Glutamatergic neuron (in vitro differentiated cells): ENCODE data around the gene MAPK4. TPM values are rescaled to one million over a fixed set of nuclear protein-coding genes. Genes with fewer than 3 reads are reported as not detected.
A peak's percentile ranks its signal among the peaks of the same experiment; 100 is the strongest.
"Not testable (repeated sequence)": the region's sequence is repeated elsewhere in the genome, so short reads cannot be mapped to it uniquely, and the experiment has no call there.

Source experiments
- DNase-seq: peaks from one replicate; pipeline ENCODE4 v3.0.0; 2022
- H3K27ac Mint-ChIP-seq: one replicate; pipeline ENCODE4 v1.8.0; 2020; ENCODE audit warnings: mild to moderate bottlenecking, mixed read lengths, inconsistent platforms; ENCODE audit not compliant: unreplicated experiment
- H3K27me3 Mint-ChIP-seq: one replicate; pipeline ENCODE4 v1.8.0; 2020; ENCODE audit warnings: mild to moderate bottlenecking, moderate library complexity, mixed read lengths, inconsistent platforms; ENCODE audit not compliant: unreplicated experiment
- H3K36me3 Mint-ChIP-seq: one replicate; pipeline ENCODE4 v1.8.0; 2020; ENCODE audit warnings: mild to moderate bottlenecking, mixed read lengths, inconsistent platforms; ENCODE audit not compliant: unreplicated experiment
- H3K4me1 Mint-ChIP-seq: one replicate; pipeline ENCODE4 v1.8.0; 2020; ENCODE audit warnings: mild to moderate bottlenecking, low read depth, mixed read lengths, inconsistent platforms; ENCODE audit not compliant: unreplicated experiment
- H3K4me3 Mint-ChIP-seq: one replicate; pipeline ENCODE4 v1.8.0; 2020; ENCODE audit warnings: mild to moderate bottlenecking, mixed read lengths, inconsistent platforms; ENCODE audit not compliant: unreplicated experiment
- H3K9me3 Mint-ChIP-seq: one replicate; pipeline ENCODE4 v1.8.0; 2020; ENCODE audit warnings: mild to moderate bottlenecking, moderate library complexity, mixed read lengths, inconsistent platforms; ENCODE audit not compliant: unreplicated experiment
- CTCF ChIP-seq: fragments of 200-600 bp; sonication (generic); IDR thresholded peaks from one replicate; pipeline ENCODE4 v1.5.0; 2021; ENCODE audit not compliant: partially characterized antibody, unreplicated experiment
- long read RNA-seq: library from polyadenylated mRNA; unstranded; transcript quantifications from one replicate; pipeline ENCODE4 v2.0.0, GENCODE V29; 2020; ENCODE audit not compliant: unreplicated experiment
- total RNA-seq: library from RNA; stranded (reverse); fragmentation: NEBNext Ultra II Directional; extraction: Animal tissue kit (Norgen Biotek cat#: 25700); gene quantifications from one replicate; pipeline ENCODE4 v1.2.1, GENCODE V29; 2021; ENCODE audit not compliant: unreplicated experiment

MAPK4 gene
- 13.1 TPM for total RNA-seq
- long read RNA-seq, full-length matches to known transcripts = 1 of 3 reads
- long read RNA-seq, partial matches to known transcripts = 0 of 3 reads
- long read RNA-seq, other reads (novel, unspliced or antisense) = 2 of 3 reads

- H3K27ac Mint-ChIP-seq = no peak within 1 kb of the TSS
Observed at GRCh38 chr18:50559752-50560680, at the start of gene MAPK4. Gene MAPK4 (plus strand): TSS chr18:50560087. CDS start chr18:50663959, 103,872 bp downstream.

GRCh38 chr18:50517277-50517676 is 42.6 kb upstream of the MAPK4 start:
- not testable (repeated sequence) for H3K9me3 Mint-ChIP-seq, H3K36me3 Mint-ChIP-seq, H3K4me1 Mint-ChIP-seq, DNase-seq, H3K4me3 Mint-ChIP-seq, H3K27ac Mint-ChIP-seq, H3K27me3 Mint-ChIP-seq

More at GRCh38 chr18:50559752-50560680, at the start of gene MAPK4:
- DNase-seq = peak; percentile 59
- H3K27me3 Mint-ChIP-seq = peaks cover 27% of the 10 kb centered on the region
- H3K4me1 Mint-ChIP-seq = peaks cover 11% of the 10 kb centered on the region
- H3K9me3 Mint-ChIP-seq = peaks cover 6% of the 10 kb centered on the region
- no peak for TF ChIP-seq CTCF
- peaks cover 8% of the 10 kb centered on the region for H3K36me3 Mint-ChIP-seq
- peak within 1 kb of the TSS; percentile 88 for H3K4me3 Mint-ChIP-seq

- peaks cover 5% of the 10 kb centered on the region for H3K4me1 Mint-ChIP-seq
- H3K4me3 Mint-ChIP-seq = no peak overlapping the region
Observed at GRCh38 chr18:50518787-50519546, 40.9 kb upstream of the MAPK4 start.

GRCh38 chr18:50523165-50523564 is 36.7 kb upstream of the MAPK4 start:
- Mint-ChIP-seq H3K27me3 (no peaks in the 10 kb centered on the region), H3K27ac (no peak overlapping the region)

More at GRCh38 chr18:50518787-50519546, 40.9 kb upstream of the MAPK4 start:
- Mint-ChIP-seq H3K36me3 (no peaks in the 10 kb centered on the region), H3K9me3 (no peaks in the 10 kb centered on the region), H3K27ac (no peak overlapping the region), H3K27me3 (peaks cover 3% of the 10 kb centered on the region)
- no peak for DNase-seq
- TF ChIP-seq CTCF = no peak

More at GRCh38 chr18:50523165-50523564, 36.7 kb upstream of the MAPK4 start:
- no peak for DNase-seq
- TF ChIP-seq CTCF = no peak
- no peak overlapping the region for H3K4me3 Mint-ChIP-seq
- H3K9me3 Mint-ChIP-seq = no peaks in the 10 kb centered on the region
- H3K36me3 Mint-ChIP-seq = no peaks in the 10 kb centered on the region
- H3K4me1 Mint-ChIP-seq = peaks cover 9% of the 10 kb centered on the region
